Thyroid gland (tissue), 4 donors: Measurements from ENCODE around the gene GALNS. TPM values are rescaled to one million over a fixed set of nuclear protein-coding genes. Genes with fewer than 3 reads are reported as not detected.
A peak's percentile ranks its signal among the peaks of the same experiment; 100 is the strongest.

ENCODE experiments used
- DNase-seq, 2 donors: peaks; one replicate each; pipeline ENCODE4 v3.0.0-alpha.2; 2019
- H3K27ac ChIP-seq, 3 donors: fragments of 200-600 bp; sonication (generic); 1 replicate in 2 of 3; 2 replicates in 1 of 3; pipeline ENCODE4 v1.5.1; 2016 to 2019; ENCODE audit warnings: mild to moderate bottlenecking in 1 of 3, moderate library complexity in 1 of 3
- H3K27me3 ChIP-seq: fragments of 200-600 bp; sonication (generic); one replicate; pipeline ENCODE4 v1.5.1; 2019
- H3K36me3 ChIP-seq, 2 donors: fragments of 200-600 bp; sonication (generic); one replicate each; pipeline ENCODE4 v1.5.1; 2016 to 2019
- H3K4me1 ChIP-seq, 2 donors: fragments of 200-600 bp; sonication (generic); one replicate each; pipeline ENCODE4 v1.5.1; 2017 to 2019
- H3K4me3 ChIP-seq, 3 donors: fragments of 200-600 bp; sonication (generic); replicated peaks in 1 of 3; 1 replicate in 2 of 3; 2 replicates in 1 of 3; pipeline ENCODE4 v1.5.1; 2016; ENCODE audit warnings: mild to moderate bottlenecking in 1 of 3
- H3K9me3 ChIP-seq: fragments of 200-600 bp; sonication (generic); one replicate; pipeline ENCODE4 v1.5.1; 2017
- POLR2A ChIP-seq, 2 donors: fragments of 450-650 bp; IDR thresholded peaks; one replicate each; pipeline ENCODE4 v1.6.1; 2017; ENCODE audit warnings: antibody characterized with exemption in 2 of 2, mild to moderate bottlenecking in 2 of 2, moderate library complexity in 1 of 2
- WGBS, 2 donors: methylation state at CpG; one replicate each; pipeline ENCODE4 v1.1.5; 2017; 5-methylcytosine and 5-hydroxymethylcytosine counted together
- intact Hi-C: fragments of 100-400 bp; cut with DNase I; formaldehyde crosslinking; loops from one replicate; pipeline ENCODE4 v1.15.1; 2023
- total RNA-seq, 4 donors: library from RNA; depleted of rRNA; stranded (reverse); fragments of >200 nt; gene quantifications; one replicate each; pipeline ENCODE4 v1.2.3, GENCODE V29; 2016
- TF ChIP-seq, protein P1 (sequence below), 6 experiments: fragments of 200-600 bp in 3 of 6; fragments of 450-650 bp in 3 of 6; sonication (generic) in 3 of 6; IDR thresholded peaks; one replicate each; pipeline ENCODE4 v1.5.1; 2016 to 2019; ENCODE audit warnings: antibody characterized with exemption in 6 of 6, mild to moderate bottlenecking in 2 of 6, inconsistent platforms in 1 of 6, moderate library complexity in 1 of 6

GALNS gene
- total RNA-seq, 4 donors from 2014 or later = 14.4 to 41.9 (median 33.0) TPM

DNA sequence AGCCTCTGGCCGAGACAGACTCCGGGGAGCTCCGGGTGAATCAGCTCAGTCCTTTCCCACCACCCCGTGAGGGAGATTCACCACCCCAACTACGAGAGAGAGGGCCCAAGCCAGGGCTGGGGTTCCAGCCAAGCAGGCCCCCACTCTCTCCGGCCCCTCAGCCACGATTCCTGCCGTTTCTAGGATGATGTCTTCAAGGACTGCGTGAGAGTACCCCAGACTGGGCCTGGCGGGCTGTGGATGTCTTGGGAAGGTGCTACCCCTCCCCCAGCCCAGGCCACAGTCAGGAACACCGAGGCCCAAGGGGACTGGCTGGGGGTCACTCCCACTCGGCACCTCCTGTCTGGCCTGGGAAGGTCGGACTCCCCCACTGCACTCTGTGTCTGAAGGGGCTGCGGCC lies 31.3 kb upstream of the GALNS start:
- no peak for TF ChIP-seq POLR2A (IDR thresholded peaks at IDR 0.05)
- TF ChIP-seq, protein P1, sequence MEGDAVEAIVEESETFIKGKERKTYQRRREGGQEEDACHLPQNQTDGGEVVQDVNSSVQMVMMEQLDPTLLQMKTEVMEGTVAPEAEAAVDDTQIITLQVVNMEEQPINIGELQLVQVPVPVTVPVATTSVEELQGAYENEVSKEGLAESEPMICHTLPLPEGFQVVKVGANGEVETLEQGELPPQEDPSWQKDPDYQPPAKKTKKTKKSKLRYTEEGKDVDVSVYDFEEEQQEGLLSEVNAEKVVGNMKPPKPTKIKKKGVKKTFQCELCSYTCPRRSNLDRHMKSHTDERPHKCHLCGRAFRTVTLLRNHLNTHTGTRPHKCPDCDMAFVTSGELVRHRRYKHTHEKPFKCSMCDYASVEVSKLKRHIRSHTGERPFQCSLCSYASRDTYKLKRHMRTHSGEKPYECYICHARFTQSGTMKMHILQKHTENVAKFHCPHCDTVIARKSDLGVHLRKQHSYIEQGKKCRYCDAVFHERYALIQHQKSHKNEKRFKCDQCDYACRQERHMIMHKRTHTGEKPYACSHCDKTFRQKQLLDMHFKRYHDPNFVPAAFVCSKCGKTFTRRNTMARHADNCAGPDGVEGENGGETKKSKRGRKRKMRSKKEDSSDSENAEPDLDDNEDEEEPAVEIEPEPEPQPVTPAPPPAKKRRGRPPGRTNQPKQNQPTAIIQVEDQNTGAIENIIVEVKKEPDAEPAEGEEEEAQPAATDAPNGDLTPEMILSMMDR (IDR thresholded peaks at IDR 0.05) = no peak
- DNase-seq = no peak
- no peaks in the 10 kb centered on the region for H3K36me3 ChIP-seq

DNA sequence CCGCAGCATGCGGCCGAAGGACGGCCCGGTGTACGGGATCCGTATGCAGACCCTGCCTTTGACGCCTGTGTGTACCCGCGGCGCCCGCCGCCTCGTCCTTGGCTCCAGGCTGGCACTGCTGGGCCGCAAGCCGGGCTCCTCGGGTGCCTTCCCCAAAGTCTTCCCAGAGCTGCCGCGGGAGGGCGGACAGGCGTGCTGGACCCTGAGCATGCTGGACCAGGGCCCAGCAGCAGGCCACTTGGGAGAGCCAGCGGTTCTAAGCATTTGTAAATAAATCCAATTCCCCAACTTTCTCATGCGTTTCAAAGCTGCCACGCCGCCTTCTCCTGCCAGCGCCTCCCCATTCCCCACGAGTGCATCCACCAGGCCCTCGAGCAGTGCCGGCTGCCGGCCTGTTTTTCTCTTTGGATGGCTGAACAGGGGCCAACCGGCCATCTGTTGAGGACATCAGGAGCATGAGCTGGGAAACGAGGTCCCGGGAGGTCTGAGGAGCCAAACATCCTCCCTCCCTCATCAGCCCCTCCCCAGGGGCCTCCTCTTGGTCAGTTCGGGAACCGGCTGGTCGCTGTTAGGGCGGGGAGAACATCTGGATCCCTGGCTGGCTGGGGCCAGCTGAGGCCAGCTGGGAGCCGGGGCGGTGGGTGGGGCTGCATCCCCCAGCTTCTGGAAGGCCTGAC lies 30.2 kb upstream of the GALNS start:
- DNase-seq = peak; percentile 63 to 84
- H3K36me3 ChIP-seq = no peaks in the 10 kb centered on the region

More for the DNA sequence above, 31.3 kb upstream of the GALNS start:
- no peaks in the 10 kb centered on the region for H3K27me3 ChIP-seq
- WGBS, 2 donors = 80 to 88% methylated on average over 6 to 7 of the region's 14 CpGs
- no peak overlapping the region for H3K4me3 ChIP-seq
- no peak overlapping the region for H3K27ac ChIP-seq
- no peaks in the 10 kb centered on the region for H3K9me3 ChIP-seq
- peaks cover 14 to 29% of the 10 kb centered on the region in 2 donors for H3K4me1 ChIP-seq
- intact Hi-C loops = no loop called here

DNA sequence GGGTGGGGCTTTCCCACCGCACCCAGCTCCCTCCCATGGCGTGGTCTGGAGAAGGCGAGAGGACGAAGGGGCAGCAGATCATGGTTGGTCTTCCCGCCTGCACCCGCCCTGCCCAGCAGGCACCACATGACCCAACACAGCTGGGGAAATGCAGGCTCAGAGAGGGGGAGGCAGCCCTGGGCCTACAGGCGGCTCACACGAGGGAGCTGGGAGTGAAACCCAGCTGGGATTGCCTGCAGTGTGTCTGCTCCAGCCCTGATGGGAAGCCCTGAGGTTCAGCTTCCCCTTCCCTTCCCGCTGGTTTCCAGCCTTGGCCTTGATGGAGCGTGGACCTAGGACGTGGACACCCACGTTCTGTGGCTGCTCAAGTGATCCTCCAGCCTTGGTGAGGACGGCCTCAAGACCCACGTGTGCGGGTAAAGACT lies 29.7 kb upstream of the GALNS start:
- Histone ChIP-seq H3K27ac (no peak overlapping the region), H3K4me1 (peaks cover 14 to 29% of the 10 kb centered on the region in 2 donors), H3K27me3 (no peaks in the 10 kb centered on the region), H3K4me3 (no peak overlapping the region), H3K9me3 (no peaks in the 10 kb centered on the region), H3K36me3 (no peaks in the 10 kb centered on the region)
- no peak for DNase-seq
- 87 to 92% methylated on average over 8 to 14 of the region's 15 CpGs for WGBS, 2 donors
- intact Hi-C loops = no loop called here
- no peak for TF ChIP-seq POLR2A (IDR thresholded peaks at IDR 0.05)
- TF ChIP-seq, protein P1 (IDR thresholded peaks at IDR 0.05) = no peak

More for the DNA sequence above, 30.2 kb upstream of the GALNS start:
- Histone ChIP-seq H3K27ac (peak overlapping the region in 1 of 3 donors; percentile 57), H3K4me3 (no peak overlapping the region), H3K27me3 (no peaks in the 10 kb centered on the region), H3K9me3 (no peaks in the 10 kb centered on the region), H3K4me1 (peaks cover 14 to 29% of the 10 kb centered on the region in 2 donors)
- 41 to 55% methylated on average over 17 to 31 of the region's 39 CpGs for WGBS, 2 donors
- intact Hi-C loops = no loop called here
- no peak for TF ChIP-seq POLR2A (IDR thresholded peaks at IDR 0.05)
- TF ChIP-seq, protein P1 (IDR thresholded peaks at IDR 0.05) = peak in 1 of 6 experiments; percentile 6

DNA sequence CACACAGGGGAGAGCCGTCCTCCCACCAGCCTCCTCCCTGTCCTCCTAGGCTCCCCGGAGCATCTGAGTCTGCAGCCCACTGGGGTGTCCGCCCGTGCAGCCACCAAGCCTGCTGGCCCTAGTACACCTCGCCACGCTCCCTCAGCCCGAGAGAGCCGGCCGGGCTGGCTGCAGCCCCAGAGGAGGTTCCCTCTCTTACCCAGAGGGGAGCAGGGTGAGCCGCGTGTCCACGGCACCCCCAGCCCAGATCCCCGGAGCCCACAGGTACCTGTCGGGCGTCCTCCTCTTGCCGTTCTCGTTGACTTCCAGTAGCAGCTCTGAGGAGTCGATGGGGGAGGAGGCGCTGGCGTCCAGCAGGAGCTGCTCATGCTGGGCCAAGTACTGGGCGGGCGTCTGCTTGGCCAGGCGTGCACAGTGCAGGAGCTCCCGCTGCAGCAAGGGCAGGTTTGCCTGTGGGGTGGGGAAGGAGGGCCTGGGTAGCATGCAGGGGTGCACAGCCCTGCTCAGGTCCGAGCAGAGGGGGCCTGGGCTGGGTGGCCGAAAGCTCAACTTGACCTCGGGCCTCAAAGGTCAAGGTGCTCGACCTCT lies 29.0 kb upstream of the GALNS start:
- no peak overlapping the region for H3K4me3 ChIP-seq
- H3K27me3 ChIP-seq = no peaks in the 10 kb centered on the region
- no peak for TF ChIP-seq POLR2A (IDR thresholded peaks at IDR 0.05)
- TF ChIP-seq, protein P1 (IDR thresholded peaks at IDR 0.05) = no peak
- intact Hi-C loops = no loop called here
- whole genome bisulfite sequencing, 2 donors = 48 to 57% methylated on average over 6 to 11 of the region's 28 CpGs
- peaks cover 14 to 29% of the 10 kb centered on the region in 2 donors for H3K4me1 ChIP-seq
- H3K27ac ChIP-seq = peak overlapping the region in 1 of 3 donors; percentile 10
- DNase-seq = peak; percentile 77 to 86
- no peaks in the 10 kb centered on the region for H3K9me3 ChIP-seq
- H3K36me3 ChIP-seq = no peaks in the 10 kb centered on the region
